H1 (cell line): ENCODE measurements around the gene KRTAP10-3. TPM values are rescaled to one million over a fixed set of nuclear protein-coding genes. Genes with fewer than 3 reads are reported as not detected.

ENCODE experiments used
- CTCF ChIP-seq, 3 experiments: IDR thresholded peaks; 1 replicate in 2 of 3; 2 replicates in 1 of 3; pipeline versions ENCODE4 v1.5.1 to v1.6.1; 2011; ENCODE audit warnings: low read length in 3 of 3, mild to moderate bottlenecking in 3 of 3, inconsistent platforms in 2 of 3, low read depth in 1 of 3, moderate library complexity in 1 of 3; ENCODE audit not compliant: insufficient read depth in 1 of 3; ENCODE audit errors: control extremely low read depth in 1 of 3
- GABPA ChIP-seq: IDR thresholded peaks from 2 replicates; pipeline ENCODE4 v1.6.1; 2011; ENCODE audit warnings: mild to moderate bottlenecking, low read length, moderate library complexity, borderline replicate concordance; ENCODE audit not compliant: insufficient read depth
- SAP30 ChIP-seq: fragments of 300-600 bp; sonication (generic); IDR thresholded peaks from 2 replicates; pipeline ENCODE4 v1.7.1; 2012; ENCODE audit warnings: low read length, moderate library complexity, mild to moderate bottlenecking, inconsistent platforms; ENCODE audit not compliant: insufficient read depth, insufficient replicate concordance
- polyA plus RNA-seq, 7 experiments: library from polyadenylated mRNA; depleted of rRNA in 3 of 7; stranded (reverse) in 5 of 7; unstranded in 2 of 7; fragments of >200 nt in 5 of 7; fragments of 200-250 nt in 2 of 7; gene quantifications; 1 replicate in 5 of 7; 2 replicates in 1 of 7; 4 replicates in 1 of 7; pipeline versions ENCODE4 v1.2.1 to v1.2.3, GENCODE V29; 2011 to 2013; ENCODE audit warnings: missing spikeins in 2 of 7, mixed read lengths in 2 of 7
- total RNA-seq: library from RNA; stranded (reverse); fragmentation: NEBNext Ultra II Directional; extraction: Animal tissue kit (Norgen Biotek cat#: 25700); gene quantifications from 2 replicates; pipeline ENCODE4 v1.2.1, GENCODE V29; 2021

KRTAP10-3 gene
- total and polyA plus RNA-seq, 2 of the 8 experiments (the other 6 are each of a cell fraction or from before 2014, with no cell fraction given): not detected

GRCh38 chr21:44511938-44512275 lies 46.7 kb downstream of the KRTAP10-3 start (continued):
- TF ChIP-seq CTCF (IDR thresholded peaks at IDR 0.05; ENCODE audit: control extremely low read depth in 1 of 3, insufficient read depth in 1 of 3, low read depth in 1 of 3, low read length in 3 of 3) (no peak), GABPA (no peak), SAP30 (no peak)
